WTC11 (cell line): ENCODE results near the gene XAB2.

ENCODE experiments used
- CDX4 ChIP-seq: fragments of 250-450 bp; sonication (Bioruptor Pico); IDR thresholded peaks from 2 replicates; pipeline ENCODE4 v1.9.0; 2021; ENCODE audit warnings: moderate library complexity, mild to moderate bottlenecking, inconsistent platforms, borderline replicate concordance
- CREM ChIP-seq: sonication (generic); formaldehyde crosslinking; IDR thresholded peaks from 2 replicates; pipeline ENCODE4 v1.8.1; 2022; ENCODE audit warnings: mild to moderate bottlenecking, missing genetic modification reagents, moderate library complexity
- CTCF ChIP-seq: fragments of 200-600 bp; IDR thresholded peaks from 2 replicates; pipeline ENCODE4 v1.8.0; 2022; ENCODE audit warnings: antibody characterized with exemption
- FOXJ3 ChIP-seq: sonication (generic); formaldehyde crosslinking; IDR thresholded peaks from 2 replicates; pipeline ENCODE4 v1.9.0; 2021; ENCODE audit warnings: missing genetic modification reagents, mild to moderate bottlenecking, borderline replicate concordance
- FOXP4 ChIP-seq: sonication (generic); formaldehyde crosslinking; IDR thresholded peaks from 2 replicates; pipeline ENCODE4 v1.8.0; 2022; ENCODE audit warnings: mild to moderate bottlenecking, missing genetic modification reagents
- IRF1 ChIP-seq: sonication (generic); formaldehyde crosslinking; IDR thresholded peaks from 2 replicates; pipeline ENCODE4 v1.8.0; 2023; ENCODE audit warnings: missing genetic modification reagents
- KAT7 ChIP-seq: sonication (generic); formaldehyde crosslinking; IDR thresholded peaks from 2 replicates; pipeline ENCODE4 v1.8.1; 2023; ENCODE audit warnings: missing genetic modification reagents, mild to moderate bottlenecking, borderline replicate concordance
- NR3C1 ChIP-seq: sonication (generic); formaldehyde crosslinking; conservative IDR thresholded peaks from 2 replicates; pipeline ENCODE4 v1.8.1; 2023; ENCODE audit warnings: low read depth, mild to moderate bottlenecking, missing genetic modification reagents
- TP53 ChIP-seq: sonication (generic); formaldehyde crosslinking; IDR thresholded peaks from 2 replicates; pipeline ENCODE4 v1.8.1; 2023; ENCODE audit warnings: mild to moderate bottlenecking, missing genetic modification reagents
- ZNF416 ChIP-seq: fragments of 250-450 bp; sonication (Bioruptor Pico); IDR thresholded peaks from 2 replicates; pipeline ENCODE4 v1.9.0; 2021; ENCODE audit warnings: mild to moderate bottlenecking, inconsistent platforms
- ZNF512 ChIP-seq: sonication (generic); formaldehyde crosslinking; IDR thresholded peaks from 2 replicates; pipeline ENCODE4 v1.8.1; 2022; ENCODE audit warnings: missing genetic modification reagents, borderline replicate concordance
- TF ChIP-seq, protein P1 (sequence below): sonication (generic); formaldehyde crosslinking; IDR thresholded peaks from 2 replicates; pipeline ENCODE4 v1.8.0; 2022; ENCODE audit warnings: mild to moderate bottlenecking, missing genetic modification reagents
- TF ChIP-seq, protein P2 (sequence below): sonication (generic); formaldehyde crosslinking; IDR thresholded peaks from 2 replicates; pipeline ENCODE4 v1.8.1; 2023; ENCODE audit warnings: mild to moderate bottlenecking, moderate library complexity, missing genetic modification reagents
- TF ChIP-seq, protein P3 (sequence below): sonication (generic); formaldehyde crosslinking; IDR thresholded peaks from 2 replicates; pipeline ENCODE4 v1.8.1; 2023; ENCODE audit warnings: mild to moderate bottlenecking, missing genetic modification reagents, borderline replicate concordance

DNA sequence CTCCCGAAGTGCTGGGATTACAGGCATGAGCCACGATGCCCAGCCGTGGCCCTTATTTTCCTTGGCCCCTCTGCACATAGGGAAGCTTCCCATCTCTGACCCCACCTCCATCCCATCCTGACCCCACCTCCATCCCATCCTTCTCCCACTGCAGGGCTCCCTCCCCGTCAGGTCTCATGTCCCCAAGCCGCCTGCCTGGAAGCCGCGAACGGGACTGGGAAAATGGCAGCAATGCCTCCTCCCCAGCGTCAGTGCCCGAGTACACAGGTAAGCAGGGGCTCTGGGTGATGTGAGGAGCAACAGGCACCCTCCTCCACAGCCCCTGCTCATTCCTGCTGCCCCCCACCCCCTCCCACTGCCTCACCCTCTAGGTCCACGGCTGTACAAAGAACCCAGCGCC lies 12.2 kb downstream of the XAB2 start:
- TF ChIP-seq CTCF = no peak
- TF ChIP-seq CDX4 (CRISPR knock-in tag) = no peak
- no peak for TF ChIP-seq NR3C1 (CRISPR knock-in tag)
- no peak for TF ChIP-seq ZNF416 (CRISPR knock-in tag)
- TF ChIP-seq, protein P1, sequence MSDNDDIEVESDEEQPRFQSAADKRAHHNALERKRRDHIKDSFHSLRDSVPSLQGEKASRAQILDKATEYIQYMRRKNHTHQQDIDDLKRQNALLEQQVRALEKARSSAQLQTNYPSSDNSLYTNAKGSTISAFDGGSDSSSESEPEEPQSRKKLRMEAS (CRISPR knock-in tag) = no peak
- no peak for TF ChIP-seq ZNF512
- no peak for TF ChIP-seq TP53 (CRISPR knock-in tag)
- no peak for TF ChIP-seq FOXP4 (CRISPR knock-in tag)
- TF ChIP-seq IRF1 (CRISPR knock-in tag) = no peak
- TF ChIP-seq, protein P2, sequence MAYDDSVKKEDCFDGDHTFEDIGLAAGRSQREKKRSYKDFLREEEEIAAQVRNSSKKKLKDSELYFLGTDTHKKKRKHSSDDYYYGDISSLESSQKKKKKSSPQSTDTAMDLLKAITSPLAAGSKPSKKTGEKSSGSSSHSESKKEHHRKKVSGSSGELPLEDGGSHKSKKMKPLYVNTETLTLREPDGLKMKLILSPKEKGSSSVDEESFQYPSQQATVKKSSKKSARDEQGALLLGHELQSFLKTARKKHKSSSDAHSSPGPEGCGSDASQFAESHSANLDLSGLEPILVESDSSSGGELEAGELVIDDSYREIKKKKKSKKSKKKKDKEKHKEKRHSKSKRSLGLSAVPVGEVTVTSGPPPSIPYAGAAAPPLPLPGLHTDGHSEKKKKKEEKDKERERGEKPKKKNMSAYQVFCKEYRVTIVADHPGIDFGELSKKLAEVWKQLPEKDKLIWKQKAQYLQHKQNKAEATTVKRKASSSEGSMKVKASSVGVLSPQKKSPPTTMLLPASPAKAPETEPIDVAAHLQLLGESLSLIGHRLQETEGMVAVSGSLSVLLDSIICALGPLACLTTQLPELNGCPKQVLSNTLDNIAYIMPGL (CRISPR knock-in tag) = no peak
- no peak for TF ChIP-seq KAT7 (CRISPR knock-in tag)
- TF ChIP-seq FOXJ3 = no peak
- TF ChIP-seq, protein P3, sequence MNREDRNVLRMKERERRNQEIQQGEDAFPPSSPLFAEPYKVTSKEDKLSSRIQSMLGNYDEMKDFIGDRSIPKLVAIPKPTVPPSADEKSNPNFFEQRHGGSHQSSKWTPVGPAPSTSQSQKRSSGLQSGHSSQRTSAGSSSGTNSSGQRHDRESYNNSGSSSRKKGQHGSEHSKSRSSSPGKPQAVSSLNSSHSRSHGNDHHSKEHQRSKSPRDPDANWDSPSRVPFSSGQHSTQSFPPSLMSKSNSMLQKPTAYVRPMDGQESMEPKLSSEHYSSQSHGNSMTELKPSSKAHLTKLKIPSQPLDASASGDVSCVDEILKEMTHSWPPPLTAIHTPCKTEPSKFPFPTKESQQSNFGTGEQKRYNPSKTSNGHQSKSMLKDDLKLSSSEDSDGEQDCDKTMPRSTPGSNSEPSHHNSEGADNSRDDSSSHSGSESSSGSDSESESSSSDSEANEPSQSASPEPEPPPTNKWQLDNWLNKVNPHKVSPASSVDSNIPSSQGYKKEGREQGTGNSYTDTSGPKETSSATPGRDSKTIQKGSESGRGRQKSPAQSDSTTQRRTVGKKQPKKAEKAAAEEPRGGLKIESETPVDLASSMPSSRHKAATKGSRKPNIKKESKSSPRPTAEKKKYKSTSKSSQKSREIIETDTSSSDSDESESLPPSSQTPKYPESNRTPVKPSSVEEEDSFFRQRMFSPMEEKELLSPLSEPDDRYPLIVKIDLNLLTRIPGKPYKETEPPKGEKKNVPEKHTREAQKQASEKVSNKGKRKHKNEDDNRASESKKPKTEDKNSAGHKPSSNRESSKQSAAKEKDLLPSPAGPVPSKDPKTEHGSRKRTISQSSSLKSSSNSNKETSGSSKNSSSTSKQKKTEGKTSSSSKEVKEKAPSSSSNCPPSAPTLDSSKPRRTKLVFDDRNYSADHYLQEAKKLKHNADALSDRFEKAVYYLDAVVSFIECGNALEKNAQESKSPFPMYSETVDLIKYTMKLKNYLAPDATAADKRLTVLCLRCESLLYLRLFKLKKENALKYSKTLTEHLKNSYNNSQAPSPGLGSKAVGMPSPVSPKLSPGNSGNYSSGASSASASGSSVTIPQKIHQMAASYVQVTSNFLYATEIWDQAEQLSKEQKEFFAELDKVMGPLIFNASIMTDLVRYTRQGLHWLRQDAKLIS = no peak
- TF ChIP-seq CREM (CRISPR knock-in tag) = no peak
